ENCODE results near the gene RPS6KA2.

GRCh38 chr6:166636934-166637333 lies 9.9 kb upstream of the RPS6KA2 start:
- TF ChIP-seq POLR2AphosphoS5 (IDR thresholded peaks at IDR 0.05; ENCODE audit: low read depth) (no peak), CTCF (IDR thresholded peaks at IDR 0.05; ENCODE audit: insufficient read depth, low read length) (no peak), GABPA (IDR thresholded peaks at IDR 0.05; ENCODE audit: low read depth) (no peak), SPI1 (IDR thresholded peaks at IDR 0.05; ENCODE audit: borderline replicate concordance, low read depth) (no peak), REST (IDR thresholded peaks at IDR 0.05; ENCODE audit: insufficient replicate concordance, low read depth) (no peak)

All from HL-60 (cell line).